ENCODE results near the gene MRNIP.

MRNIP gene

GRCh38 chr5:179870403-179870903 is 11.8 kb upstream of the MRNIP start:
- peak; percentile 28 for DNase-seq

- DNase-seq, result no peak
These were observed 11.2 kb upstream of the MRNIP start for GRCh38 chr5:179869641-179870402.

GRCh38 chr5:179869101-179869500 is 10.5 kb upstream of the MRNIP start:
- no peak for DNase-seq

- DNase-seq, result no peak
These were observed 9.9 kb upstream of the MRNIP start for GRCh38 chr5:179868541-179868940.

GRCh38 chr5:179867476-179867875 is 8.9 kb upstream of the MRNIP start:
- no peak for DNase-seq

- no peak for DNase-seq
These were observed 8.5 kb upstream of the MRNIP start for GRCh38 chr5:179867079-179867465.

- no peak for DNase-seq
These were observed 7.8 kb upstream of the MRNIP start for GRCh38 chr5:179866241-179867078.

GRCh38 chr5:179865491-179866240 is 7.0 kb upstream of the MRNIP start:
- DNase-seq, result no peak

GRCh38 chr5:179864686-179865085 is 6.1 kb upstream of the MRNIP start:
- no peak for DNase-seq

- DNase-seq, result no peak
These were observed 5.0 kb upstream of the MRNIP start for GRCh38 chr5:179863449-179864085.

GRCh38 chr5:179862891-179863290 is 4.3 kb upstream of the MRNIP start:
- no peak for DNase-seq

- no peak for DNase-seq
These were observed 3.7 kb upstream of the MRNIP start for GRCh38 chr5:179862296-179862695.

GRCh38 chr5:179860301-179860700 is 1.7 kb upstream of the MRNIP start:
- DNase-seq, result no peak

GRCh38 chr5:179858241-179858585 is 404 bp downstream of the MRNIP start:
- DNase-seq, result peak; percentile 25

GRCh38 chr5:179854356-179854755 is 4.3 kb downstream of the MRNIP start:
- DNase-seq, result no peak

GRCh38 chr5:179852993-179853547 is 5.5 kb downstream of the MRNIP start:
- DNase-seq, result no peak

GRCh38 chr5:179841621-179842020 is 17.0 kb downstream of the MRNIP start:
- no peak for DNase-seq

GRCh38 chr5:179840766-179841165 is 17.9 kb downstream of the MRNIP start:
- no peak for DNase-seq

GRCh38 chr5:179840321-179840720 is 18.3 kb downstream of the MRNIP start:
- no peak for DNase-seq

- no peak for DNase-seq
These were observed 19.0 kb downstream of the MRNIP start for GRCh38 chr5:179839328-179840256.

Data from fibroblast of skin of right biceps (primary cell).